GM06990 (cell line): ENCODE measurements around the gene ELAVL1.

Experiments used
- DNase-seq: peaks from one replicate; pipeline ENCODE4 v3.0.0-alpha.2; 2011; ENCODE audit not compliant: insufficient read length; ENCODE audit errors: extremely low read depth
- H3K27me3 ChIP-seq: replicated peaks from 2 replicates; pipeline ENCODE4 v1.6.0; 2011; ENCODE audit warnings: low read length; ENCODE audit not compliant: control insufficient read depth, insufficient read depth
- H3K36me3 ChIP-seq: 2 replicates; pipeline ENCODE4 v1.5.1; 2011; ENCODE audit warnings: low read length; ENCODE audit not compliant: control insufficient read depth, insufficient read depth
- H3K4me3 ChIP-seq: replicated peaks from 2 replicates; pipeline ENCODE4 v1.5.1; 2011; ENCODE audit warnings: low read depth, mild to moderate bottlenecking, control low read depth, low read length
- TF ChIP-seq, protein P1 (sequence below): IDR thresholded peaks from 2 replicates; pipeline ENCODE4 v1.5.1; 2011; ENCODE audit warnings: low read length, control low read depth, mild to moderate bottlenecking, inconsistent platforms; ENCODE audit not compliant: insufficient read depth, poor library complexity, severe bottlenecking

ELAVL1 gene

GRCh38 chr19:8045872-8046568 lies 40.6 kb upstream of the ELAVL1 start:
- DNase-seq = no peak
- Histone ChIP-seq H3K36me3 (no peaks in the 10 kb centered on the region), H3K4me3 (no peak overlapping the region), H3K27me3 (no peaks in the 10 kb centered on the region)
- TF ChIP-seq, protein P1, sequence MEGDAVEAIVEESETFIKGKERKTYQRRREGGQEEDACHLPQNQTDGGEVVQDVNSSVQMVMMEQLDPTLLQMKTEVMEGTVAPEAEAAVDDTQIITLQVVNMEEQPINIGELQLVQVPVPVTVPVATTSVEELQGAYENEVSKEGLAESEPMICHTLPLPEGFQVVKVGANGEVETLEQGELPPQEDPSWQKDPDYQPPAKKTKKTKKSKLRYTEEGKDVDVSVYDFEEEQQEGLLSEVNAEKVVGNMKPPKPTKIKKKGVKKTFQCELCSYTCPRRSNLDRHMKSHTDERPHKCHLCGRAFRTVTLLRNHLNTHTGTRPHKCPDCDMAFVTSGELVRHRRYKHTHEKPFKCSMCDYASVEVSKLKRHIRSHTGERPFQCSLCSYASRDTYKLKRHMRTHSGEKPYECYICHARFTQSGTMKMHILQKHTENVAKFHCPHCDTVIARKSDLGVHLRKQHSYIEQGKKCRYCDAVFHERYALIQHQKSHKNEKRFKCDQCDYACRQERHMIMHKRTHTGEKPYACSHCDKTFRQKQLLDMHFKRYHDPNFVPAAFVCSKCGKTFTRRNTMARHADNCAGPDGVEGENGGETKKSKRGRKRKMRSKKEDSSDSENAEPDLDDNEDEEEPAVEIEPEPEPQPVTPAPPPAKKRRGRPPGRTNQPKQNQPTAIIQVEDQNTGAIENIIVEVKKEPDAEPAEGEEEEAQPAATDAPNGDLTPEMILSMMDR = no peak

GRCh38 chr19:8044018-8044417 lies 38.6 kb upstream of the ELAVL1 start:
- TF ChIP-seq, protein P1 = no peak

DNA sequence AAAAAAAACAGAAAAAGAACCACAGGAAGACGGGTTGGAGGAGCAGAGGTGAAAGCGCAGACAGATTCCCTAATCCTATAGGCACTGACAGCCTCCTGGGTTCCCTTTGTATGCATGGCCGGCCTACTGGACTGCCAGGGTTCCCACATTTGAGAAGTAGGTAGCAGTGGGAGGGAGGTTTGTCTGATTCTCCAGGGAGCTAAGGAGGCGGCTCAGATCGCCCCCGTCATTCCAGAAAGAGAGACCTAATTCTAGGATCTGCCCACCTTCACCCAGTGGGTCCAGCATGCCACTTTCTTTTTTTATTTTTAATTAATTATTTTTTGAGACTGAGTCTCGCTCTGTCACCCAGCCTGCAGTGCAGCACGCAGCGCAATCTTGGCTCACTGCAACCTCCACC lies 37.5 kb upstream of the ELAVL1 start:
- Histone ChIP-seq H3K4me3 (no peak overlapping the region), H3K36me3 (no peaks in the 10 kb centered on the region), H3K27me3 (no peaks in the 10 kb centered on the region)
- DNase-seq = no peak
- TF ChIP-seq, protein P1 = no peak

More at GRCh38 chr19:8044018-8044417, 38.6 kb upstream of the ELAVL1 start:
- H3K27me3 ChIP-seq = no peaks in the 10 kb centered on the region
- H3K4me3 ChIP-seq = no peak overlapping the region
- no peaks in the 10 kb centered on the region for H3K36me3 ChIP-seq
- no peak for DNase-seq

- Histone ChIP-seq H3K36me3 (no peaks in the 10 kb centered on the region), H3K4me3 (no peak overlapping the region), H3K27me3 (no peaks in the 10 kb centered on the region)
- TF ChIP-seq, protein P1 = no peak
- no peak for DNase-seq
Observed at GRCh38 chr19:8041531-8041931, 36.1 kb upstream of the ELAVL1 start.

- DNase-seq = no peak
- Histone ChIP-seq H3K4me3 (no peak overlapping the region), H3K27me3 (no peaks in the 10 kb centered on the region), H3K36me3 (no peaks in the 10 kb centered on the region)
- TF ChIP-seq, protein P1 = no peak
Observed at GRCh38 chr19:8039231-8039630, 33.8 kb upstream of the ELAVL1 start.

DNA sequence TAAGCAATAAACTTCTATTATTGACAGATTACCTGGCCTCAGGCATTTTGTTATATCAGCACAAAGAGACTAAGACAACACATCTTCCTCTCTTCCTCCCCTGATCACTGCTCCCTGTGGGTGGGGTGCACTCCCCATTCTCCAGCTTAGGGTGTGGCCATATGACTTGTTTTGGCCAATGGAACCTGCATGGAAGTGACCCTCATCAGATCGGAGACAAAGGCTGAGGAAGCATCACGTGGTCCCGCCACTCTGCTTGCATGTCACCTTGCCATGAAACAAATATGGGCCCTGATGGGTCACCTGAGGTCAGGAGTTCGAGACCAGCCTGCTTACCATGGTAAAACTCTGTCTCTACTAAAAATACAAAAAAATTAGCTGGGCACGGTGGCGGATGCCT lies 33.4 kb upstream of the ELAVL1 start:
- no peak for DNase-seq
- Histone ChIP-seq H3K4me3 (no peak overlapping the region), H3K36me3 (no peaks in the 10 kb centered on the region), H3K27me3 (no peaks in the 10 kb centered on the region)
- TF ChIP-seq, protein P1 = no peak
